Measurements from ENCODE around the gene PGM3.

Gene PGM3, protein sequence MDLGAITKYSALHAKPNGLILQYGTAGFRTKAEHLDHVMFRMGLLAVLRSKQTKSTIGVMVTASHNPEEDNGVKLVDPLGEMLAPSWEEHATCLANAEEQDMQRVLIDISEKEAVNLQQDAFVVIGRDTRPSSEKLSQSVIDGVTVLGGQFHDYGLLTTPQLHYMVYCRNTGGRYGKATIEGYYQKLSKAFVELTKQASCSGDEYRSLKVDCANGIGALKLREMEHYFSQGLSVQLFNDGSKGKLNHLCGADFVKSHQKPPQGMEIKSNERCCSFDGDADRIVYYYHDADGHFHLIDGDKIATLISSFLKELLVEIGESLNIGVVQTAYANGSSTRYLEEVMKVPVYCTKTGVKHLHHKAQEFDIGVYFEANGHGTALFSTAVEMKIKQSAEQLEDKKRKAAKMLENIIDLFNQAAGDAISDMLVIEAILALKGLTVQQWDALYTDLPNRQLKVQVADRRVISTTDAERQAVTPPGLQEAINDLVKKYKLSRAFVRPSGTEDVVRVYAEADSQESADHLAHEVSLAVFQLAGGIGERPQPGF

DNA sequence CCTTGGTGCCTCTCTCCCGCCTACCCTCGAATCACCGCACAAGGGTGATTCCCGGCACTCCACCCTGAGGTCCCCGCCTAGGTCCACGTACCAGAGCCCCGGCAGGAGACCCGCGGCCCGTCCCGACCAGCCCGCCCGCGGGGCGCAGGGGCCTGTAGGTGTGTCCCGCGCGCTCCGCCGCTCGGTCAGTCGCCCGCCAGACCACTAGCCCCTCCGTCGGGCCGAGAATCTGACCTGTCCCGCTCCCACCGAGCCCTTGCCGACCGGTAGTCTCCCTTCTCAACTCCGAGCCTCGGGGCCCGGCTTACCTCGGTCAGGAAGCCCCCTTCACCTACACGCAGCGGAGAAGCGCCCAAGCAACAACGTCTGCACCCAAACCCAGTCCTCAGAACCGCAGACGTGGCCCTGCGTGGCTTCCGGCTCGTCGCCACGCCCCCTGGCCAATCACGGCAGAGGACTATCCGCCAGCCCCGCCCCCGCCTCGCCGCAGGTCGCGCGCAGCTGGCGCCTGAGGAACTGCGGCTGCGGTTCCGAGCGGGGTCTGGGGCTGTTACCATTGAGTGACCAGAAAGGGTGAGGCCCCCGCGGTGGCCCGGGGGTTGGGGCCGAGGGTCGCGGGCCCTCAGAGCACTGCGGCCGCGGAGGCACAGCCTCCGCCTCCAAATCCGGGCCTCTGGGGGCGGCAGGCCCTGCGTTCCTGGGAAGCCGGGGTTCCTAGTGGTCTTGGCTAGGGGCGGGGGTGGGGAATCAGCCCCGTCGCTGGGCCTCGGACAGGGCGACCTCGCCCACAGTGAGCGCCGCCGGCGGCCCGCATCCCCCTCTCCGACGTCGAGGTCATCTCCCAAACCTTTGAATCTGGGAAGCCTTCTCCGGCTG is at the start of gene PGM3, which contains the start of gene RWDD2A:
Gene PGM3 (minus strand): TSS at position 395 of the 876 bp plus-strand sequence. CDS start 2,253 bp downstream, outside the sequence.
Gene RWDD2A (plus strand): TSS at position 487 of the 876 bp plus-strand sequence. CDS start 1,095 bp downstream, outside the sequence.
- H3K4me3 ChIP-seq (ENCODE audit: low read depth, low read length): peak within 1 kb of the TSS; percentile 96
- TF ChIP-seq, protein P1, sequence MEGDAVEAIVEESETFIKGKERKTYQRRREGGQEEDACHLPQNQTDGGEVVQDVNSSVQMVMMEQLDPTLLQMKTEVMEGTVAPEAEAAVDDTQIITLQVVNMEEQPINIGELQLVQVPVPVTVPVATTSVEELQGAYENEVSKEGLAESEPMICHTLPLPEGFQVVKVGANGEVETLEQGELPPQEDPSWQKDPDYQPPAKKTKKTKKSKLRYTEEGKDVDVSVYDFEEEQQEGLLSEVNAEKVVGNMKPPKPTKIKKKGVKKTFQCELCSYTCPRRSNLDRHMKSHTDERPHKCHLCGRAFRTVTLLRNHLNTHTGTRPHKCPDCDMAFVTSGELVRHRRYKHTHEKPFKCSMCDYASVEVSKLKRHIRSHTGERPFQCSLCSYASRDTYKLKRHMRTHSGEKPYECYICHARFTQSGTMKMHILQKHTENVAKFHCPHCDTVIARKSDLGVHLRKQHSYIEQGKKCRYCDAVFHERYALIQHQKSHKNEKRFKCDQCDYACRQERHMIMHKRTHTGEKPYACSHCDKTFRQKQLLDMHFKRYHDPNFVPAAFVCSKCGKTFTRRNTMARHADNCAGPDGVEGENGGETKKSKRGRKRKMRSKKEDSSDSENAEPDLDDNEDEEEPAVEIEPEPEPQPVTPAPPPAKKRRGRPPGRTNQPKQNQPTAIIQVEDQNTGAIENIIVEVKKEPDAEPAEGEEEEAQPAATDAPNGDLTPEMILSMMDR (IDR thresholded peaks at IDR 0.05; ENCODE audit: borderline replicate concordance, insufficient read depth, low read depth, low read length): no peak

DNA sequence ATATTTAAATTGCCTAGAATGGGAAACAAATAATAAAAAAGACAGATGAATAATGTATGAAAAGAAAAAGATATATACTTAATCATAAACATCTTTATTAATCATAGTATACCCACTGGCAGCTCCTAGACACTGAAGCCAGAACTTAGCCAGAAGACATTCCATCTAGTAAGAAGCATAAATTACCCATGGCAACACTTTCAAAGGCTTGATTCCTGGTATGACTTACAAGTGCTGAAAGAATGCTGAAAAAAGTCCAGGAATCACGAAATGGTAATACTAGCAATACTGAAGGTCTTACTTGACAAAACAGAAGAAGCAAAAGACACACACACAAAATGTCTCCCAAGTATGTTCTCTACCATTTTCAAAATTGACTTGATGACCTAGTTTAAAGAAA is 38.1 kb upstream of the PGM3 start:
- TF ChIP-seq, protein P1 (IDR thresholded peaks at IDR 0.05; ENCODE audit: borderline replicate concordance, insufficient read depth, low read depth, low read length): no peak
- no peak overlapping the region for H3K4me3 ChIP-seq (ENCODE audit: low read depth, low read length)

DNA sequence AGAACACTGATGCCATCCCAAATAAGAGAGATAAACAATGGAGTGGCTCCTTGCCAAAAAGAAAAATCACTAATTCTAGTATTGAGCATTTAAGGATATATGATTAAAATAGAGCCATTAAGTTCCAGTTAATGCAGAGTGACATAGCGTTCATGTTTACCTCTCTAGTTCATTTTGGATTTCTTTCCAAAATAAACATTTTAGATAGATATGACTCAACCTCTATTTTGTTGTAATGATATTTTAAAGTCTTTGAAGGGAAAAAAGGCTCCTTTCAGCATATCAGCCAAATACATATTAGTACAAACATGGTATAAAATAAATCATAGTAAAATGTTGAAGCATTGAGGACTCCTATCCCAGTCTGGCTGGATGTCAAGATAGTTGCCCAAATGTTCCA is 33.5 kb upstream of the PGM3 start:
- TF ChIP-seq, protein P1 (IDR thresholded peaks at IDR 0.05; ENCODE audit: borderline replicate concordance, insufficient read depth, low read depth, low read length): no peak
- no peak overlapping the region for H3K4me3 ChIP-seq (ENCODE audit: low read depth, low read length)

DNA sequence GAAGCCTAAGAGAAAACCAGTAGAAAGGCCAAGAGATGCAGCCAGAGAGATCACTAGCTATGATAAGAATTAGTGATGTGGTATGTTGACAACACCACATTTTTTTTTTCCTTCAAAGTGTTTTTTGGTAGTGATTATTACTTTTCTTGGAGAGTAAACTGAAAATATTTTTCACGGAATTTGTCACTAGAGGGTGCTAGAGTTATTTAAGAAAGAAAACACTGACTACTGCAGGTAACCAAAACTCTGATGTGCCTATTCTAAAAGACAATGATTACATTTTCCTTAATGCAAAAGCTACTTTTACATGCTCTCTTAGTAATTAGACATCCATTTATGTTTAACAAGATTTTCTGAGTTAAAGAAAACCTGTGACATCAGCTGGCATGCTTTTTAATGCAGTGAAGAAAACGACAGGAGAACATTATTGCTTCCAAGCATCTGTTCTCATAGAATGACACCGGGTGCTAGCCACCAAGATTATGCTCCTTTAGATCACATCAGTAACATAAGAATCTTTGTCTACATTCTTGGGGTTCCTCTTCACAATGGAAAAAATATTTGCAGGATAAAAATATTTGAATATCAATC is 28.9 kb upstream of the PGM3 start:
- TF ChIP-seq, protein P1 (IDR thresholded peaks at IDR 0.05; ENCODE audit: borderline replicate concordance, insufficient read depth, low read depth, low read length): 0 out of 2 replicates have a peak, but pooled peaks have one; percentile 3
- H3K4me3 ChIP-seq (ENCODE audit: low read depth, low read length): no peak overlapping the region

DNA sequence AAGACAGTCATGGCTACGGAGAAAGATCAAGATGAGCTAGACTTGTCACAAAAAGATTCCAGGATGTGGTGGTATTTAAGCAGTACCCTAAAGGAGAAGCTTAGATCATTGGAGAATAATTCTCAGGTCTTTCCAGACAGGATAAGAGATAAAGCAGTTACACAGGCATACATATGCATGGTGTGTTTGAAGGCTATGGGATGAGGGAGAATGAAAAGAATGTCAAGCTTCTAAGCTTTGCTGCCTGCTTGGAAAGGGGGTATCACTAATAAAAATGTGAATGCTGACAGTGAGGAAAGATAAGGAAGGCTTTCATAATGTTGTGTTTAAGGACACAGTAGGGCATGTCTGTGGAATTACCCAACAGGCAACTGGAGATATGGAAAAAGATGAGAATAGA is 28.2 kb upstream of the PGM3 start:
- TF ChIP-seq, protein P1 (IDR thresholded peaks at IDR 0.05; ENCODE audit: borderline replicate concordance, insufficient read depth, low read depth, low read length): no peak
- no peak overlapping the region for H3K4me3 ChIP-seq (ENCODE audit: low read depth, low read length)

DNA sequence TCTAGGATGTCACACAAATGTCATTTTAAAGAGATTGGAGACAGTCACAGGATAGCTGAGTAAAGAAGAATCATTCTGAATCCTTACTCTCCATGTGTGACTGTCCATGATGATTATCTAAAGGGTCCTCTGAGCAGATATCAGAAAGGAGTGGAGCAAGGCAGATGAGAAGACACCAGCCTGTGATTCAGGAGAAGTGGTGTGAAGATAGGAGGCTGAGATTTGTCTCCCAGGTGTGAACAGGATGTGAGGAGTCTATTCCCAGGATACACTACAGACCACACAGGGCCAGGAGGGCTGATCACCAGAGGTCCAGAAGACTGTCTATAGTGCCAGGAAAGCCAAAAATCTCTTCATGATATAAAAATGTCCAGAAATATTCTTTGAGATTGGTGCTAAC is 27.1 kb upstream of the PGM3 start:
- no peak overlapping the region for H3K4me3 ChIP-seq (ENCODE audit: low read depth, low read length)
- TF ChIP-seq, protein P1 (IDR thresholded peaks at IDR 0.05; ENCODE audit: borderline replicate concordance, insufficient read depth, low read depth, low read length): no peak
